ENCODE results near the gene RFWD3.

DNA sequence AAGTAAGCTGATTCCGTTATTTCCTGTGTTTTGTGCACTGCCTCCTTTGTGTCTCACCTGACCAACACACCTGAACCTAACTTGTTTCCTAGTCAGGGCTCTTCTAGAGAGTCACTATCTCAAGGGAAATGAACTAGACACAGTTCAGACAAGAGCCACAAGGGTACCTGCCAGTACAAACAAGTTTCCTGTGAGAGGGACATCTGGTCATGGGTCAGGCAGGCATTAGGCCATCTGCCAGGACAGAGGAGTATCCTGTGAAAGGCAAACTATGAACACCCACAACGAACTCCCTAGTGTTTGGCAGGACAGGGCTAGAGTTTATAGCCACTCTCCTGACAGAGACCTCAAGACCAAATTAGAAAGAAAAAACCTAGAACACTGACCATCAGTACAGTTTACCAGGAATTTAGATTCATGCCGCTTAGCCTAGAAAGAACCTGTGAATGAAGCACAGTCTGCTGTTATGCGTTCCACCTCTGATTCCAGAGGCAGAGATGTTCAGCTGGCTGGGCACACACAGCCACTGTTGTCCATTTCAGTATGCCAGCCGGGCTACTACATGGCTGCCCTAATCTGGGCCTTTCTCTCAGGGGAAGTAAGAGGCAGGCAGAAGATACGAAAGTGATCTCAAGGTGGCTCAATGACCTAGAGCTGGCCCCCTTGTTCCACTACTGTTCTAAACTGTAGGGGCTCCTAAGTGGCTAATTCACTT, 39.0 kb downstream of the RFWD3 start:
- TF ChIP-seq CTCF (IDR thresholded peaks at IDR 0.05): no peak
- no peak for TF ChIP-seq POLR2A (IDR thresholded peaks at IDR 0.05)

Measured in testis (tissue), 2 donors.